ENCODE results near the gene ABI1. TPM values are rescaled to one million over a fixed set of nuclear protein-coding genes. Genes with fewer than 3 reads are reported as not detected.

The ABI1 gene
- total and polyA plus RNA-seq, 2 of the 13 experiments (the other 11 are each of a cell fraction or from before 2014, with no cell fraction given), result 20.9 to 22.9 TPM

- no peak overlapping the region for H3K9ac ChIP-seq (ENCODE audit: insufficient read depth, low read depth, low read length)
- CTCF ChIA-PET (ENCODE audit: low intra/inter-chr PET ratio, low total read pairs), result no interaction called here
- in situ Hi-C loops (cut with HindIII; ENCODE audit: extremely low pct_ligation_motif_present, low pct_unique_long_range_greater_than_20kb), result loop anchor here (5.0 to 10.0 kb wide), 3 partner anchors 152 to 545 kb away; no protein-coding TSS in a partner anchor
- no peak overlapping the region for H3K4me2 ChIP-seq (ENCODE audit: low read depth, low read length)
- POLR2A ChIA-PET, result no interaction called here
- BruUV-seq (replicated peaks), result no TSS peak
- no peak for ATAC-seq
- intact Hi-C loops (cut with micrococcal nuclease; ENCODE audit: unreplicated experiment), result no loop called here
- H3K4me3 ChIP-seq (replicated peaks in 1 of 3; ENCODE audit: insufficient read depth in 1 of 3, low read depth in 2 of 3, low read length in 3 of 3), result no peak overlapping the region
- H3K9me3 ChIP-seq (ENCODE audit: low read length), result no peaks in the 10 kb centered on the region
- TF ChIP-seq HINFP (CRISPR knock-in tag; IDR thresholded peaks at IDR 0.05; ENCODE audit: low read depth) (no peak), ADNP (CRISPR knock-in tag; IDR thresholded peaks at IDR 0.05) (no peak), HES4 (CRISPR knock-in tag; IDR thresholded peaks at IDR 0.05; ENCODE audit: borderline replicate concordance) (no peak), RXRB (CRISPR knock-in tag; IDR thresholded peaks at IDR 0.05; ENCODE audit: borderline replicate concordance) (no peak), ZNF282 (IDR thresholded peaks at IDR 0.05; ENCODE audit: partially characterized antibody) (no peak), ZNF660 (CRISPR knock-in tag; IDR thresholded peaks at IDR 0.05; ENCODE audit: borderline replicate concordance, low read depth) (no peak), PPARG (CRISPR knock-in tag; conservative IDR thresholded peaks at IDR 0.05) (no peak), RAD21 (CRISPR knock-in tag; IDR thresholded peaks at IDR 0.05) (no peak), ZNF513 (CRISPR knock-in tag; conservative IDR thresholded peaks at IDR 0.05) (no peak)
- H2AFZ ChIP-seq (ENCODE audit: low read length), result no peak overlapping the region
- no peak for DNase-seq (ENCODE audit: low spot score)
- no peaks in the 10 kb centered on the region for H3K36me3 ChIP-seq (replicated peaks in 1 of 2; ENCODE audit: control insufficient read depth in 1 of 2, insufficient read depth in 2 of 2, low read length in 2 of 2)
- FAIRE-seq, result no peak
- H3K27ac ChIP-seq (ENCODE audit: extremely low read length, insufficient read depth, low read length), result no peak overlapping the region
- peaks cover 0 to 3% of the 10 kb centered on the region in 2 experiments; a peak in 1 of 5 replicates for H3K27me3 ChIP-seq (ENCODE audit: control insufficient read depth in 1 of 2, insufficient read depth in 2 of 2, low read length in 2 of 2)
- WGBS (ENCODE audit: low lambda C conversion rate), result 9% methylated on average over 5 of the region's 5 CpGs
- H4K20me1 ChIP-seq (ENCODE audit: insufficient read depth, low read length), result no peaks in the 10 kb centered on the region
- H3K4me1 ChIP-seq (ENCODE audit: insufficient read depth, low read length), result no peaks in the 10 kb centered on the region
- H3K79me2 ChIP-seq (ENCODE audit: insufficient read depth, low read length), result no peaks in the 10 kb centered on the region
Measured at GRCh38 chr10:26879744-26880143, 19.0 kb upstream of the ABI1 start.
